KMS-11 (cell line): ENCODE data around the gene ALDH16A1.

Experiments
- H2AFZ ChIP-seq: fragments of 200-600 bp; sonication (generic); 2 replicates; pipeline ENCODE4 v1.6.1; 2016; ENCODE audit warnings: antibody characterized with exemption, mixed run types, low read depth
- H3K27ac ChIP-seq: fragments of 200-600 bp; sonication (generic); 2 replicates; pipeline ENCODE4 v1.6.1; 2016; ENCODE audit warnings: mild to moderate bottlenecking, mixed run types
- H3K27me3 ChIP-seq: fragments of 200-600 bp; sonication (generic); 2 replicates; pipeline ENCODE4 v1.6.1; 2017; ENCODE audit warnings: mild to moderate bottlenecking, low read depth, mixed run types, moderate library complexity; ENCODE audit not compliant: insufficient read depth
- H3K36me3 ChIP-seq: fragments of 200-600 bp; sonication (generic); 2 replicates; pipeline ENCODE4 v1.6.1; 2017; ENCODE audit warnings: mild to moderate bottlenecking, mixed run types; ENCODE audit not compliant: insufficient read depth
- H3K4me1 ChIP-seq: fragments of 200-600 bp; sonication (generic); 2 replicates; pipeline ENCODE4 v1.6.1; 2016; ENCODE audit warnings: mild to moderate bottlenecking, low read depth, mixed run types; ENCODE audit not compliant: poor library complexity, severe bottlenecking
- H3K4me2 ChIP-seq: fragments of 200-600 bp; sonication (generic); 2 replicates; pipeline ENCODE4 v1.7.0; 2016; ENCODE audit warnings: mild to moderate bottlenecking, mixed run types
- H3K4me3 ChIP-seq: fragments of 200-600 bp; sonication (generic); IDR thresholded peaks from 2 replicates; pipeline ENCODE4 v1.6.1; 2017; ENCODE audit warnings: low read depth, low read length, mixed read lengths; ENCODE audit not compliant: insufficient read depth
- H3K79me2 ChIP-seq: fragments of 200-600 bp; sonication (generic); 2 replicates; pipeline ENCODE4 v1.6.1; 2016; ENCODE audit warnings: low read depth, mixed run types; ENCODE audit not compliant: insufficient read depth
- H3K9ac ChIP-seq: fragments of 200-600 bp; sonication (generic); 2 replicates; pipeline ENCODE4 v1.6.1; 2016; ENCODE audit warnings: mild to moderate bottlenecking, mixed run types
- H4K20me1 ChIP-seq: fragments of 200-600 bp; sonication (generic); 2 replicates; pipeline ENCODE4 v1.6.1; 2016; ENCODE audit warnings: mild to moderate bottlenecking, mixed run types; ENCODE audit not compliant: insufficient read depth
- CTCF ChIP-seq: fragments of 200-600 bp; sonication (generic); conservative IDR thresholded peaks from 2 replicates; pipeline ENCODE4 v1.6.1; 2017; ENCODE audit warnings: low read depth, mild to moderate bottlenecking, antibody characterized with exemption, low read length, moderate library complexity, mixed read lengths

The ALDH16A1 gene

GRCh38 chr19:49440439-49441209, 12.4 kb upstream of the ALDH16A1 start:
- no peak overlapping the region for H3K27ac ChIP-seq
- H3K4me2 ChIP-seq, result no peak overlapping the region; the same call in 1 of the 2 replicates
- no peak overlapping the region for H3K9ac ChIP-seq
- H3K27me3 ChIP-seq, result peaks cover 69% of the 10 kb centered on the region
- no peaks in the 10 kb centered on the region for H3K36me3 ChIP-seq
- H2AFZ ChIP-seq, result no peak overlapping the region
- TF ChIP-seq CTCF, result no peak
- peaks cover 16% of the 10 kb centered on the region for H3K4me1 ChIP-seq
- no peaks in the 10 kb centered on the region for H3K79me2 ChIP-seq
- no peaks in the 10 kb centered on the region for H4K20me1 ChIP-seq
- H3K4me3 ChIP-seq, result no peak overlapping the region

- Histone ChIP-seq H3K27me3 (peaks cover 61% of the 10 kb centered on the region), H3K27ac (no peak within 1 kb of the TSS), H3K36me3 (no peaks in the 10 kb centered on the region), H4K20me1 (no peaks in the 10 kb centered on the region), H3K4me1 (peaks cover 16% of the 10 kb centered on the region), H3K4me3 (no peak within 1 kb of the TSS), H3K4me2 (peak within 1 kb of the TSS; percentile 89), H3K9ac (no peak within 1 kb of the TSS), H3K79me2 (no peaks in the 10 kb centered on the region), H2AFZ (peak within 1 kb of the TSS; percentile 84; the same call in 1 of the 2 replicates)
- TF ChIP-seq CTCF, result no peak
These were observed 11.6 kb upstream of the ALDH16A1 start, which contains the start of gene SLC17A7 for GRCh38 chr19:49441210-49441959. Gene SLC17A7 (minus strand): TSS chr19:49441527. CDS start chr19:49441379, 148 bp downstream.

GRCh38 chr19:49441960-49442350, 11.1 kb upstream of the ALDH16A1 start:
- H3K36me3 ChIP-seq, result no peaks in the 10 kb centered on the region
- no peak overlapping the region for H3K9ac ChIP-seq
- peaks cover 16% of the 10 kb centered on the region for H3K4me1 ChIP-seq
- peak overlapping the region; percentile 89; the same call in 1 of the 2 replicates for H3K4me2 ChIP-seq
- H4K20me1 ChIP-seq, result no peaks in the 10 kb centered on the region
- no peak overlapping the region for H3K4me3 ChIP-seq
- H3K79me2 ChIP-seq, result no peaks in the 10 kb centered on the region
- no peak for TF ChIP-seq CTCF
- H3K27ac ChIP-seq, result no peak overlapping the region
- peaks cover 55% of the 10 kb centered on the region for H3K27me3 ChIP-seq
- peak overlapping the region; percentile 84; the same call in 1 of the 2 replicates for H2AFZ ChIP-seq

- Histone ChIP-seq H3K79me2 (no peaks in the 10 kb centered on the region), H3K4me3 (no peak overlapping the region), H3K36me3 (no peaks in the 10 kb centered on the region), H2AFZ (peak overlapping the region; percentile 84; the same call in 1 of the 2 replicates), H3K4me1 (peaks cover 16% of the 10 kb centered on the region), H4K20me1 (no peaks in the 10 kb centered on the region), H3K9ac (no peak overlapping the region), H3K27me3 (peaks cover 51% of the 10 kb centered on the region), H3K4me2 (peak overlapping the region; percentile 89), H3K27ac (no peak overlapping the region)
- no peak for TF ChIP-seq CTCF
These were observed 10.7 kb upstream of the ALDH16A1 start for GRCh38 chr19:49442354-49442753.
